NT2/D1 (cell line): ENCODE measurements around the gene POLR2E.

ENCODE experiments used
- SUZ12 ChIP-seq: IDR thresholded peaks from 2 replicates; pipeline ENCODE4 v1.6.1; 2011; ENCODE audit not compliant: insufficient read length, insufficient read depth; ENCODE audit errors: extremely low read depth
- ZNF274 ChIP-seq: IDR thresholded peaks from 2 replicates; pipeline ENCODE4 v1.6.1; 2011; ENCODE audit warnings: mild to moderate bottlenecking, low read depth, low read length

DNA sequence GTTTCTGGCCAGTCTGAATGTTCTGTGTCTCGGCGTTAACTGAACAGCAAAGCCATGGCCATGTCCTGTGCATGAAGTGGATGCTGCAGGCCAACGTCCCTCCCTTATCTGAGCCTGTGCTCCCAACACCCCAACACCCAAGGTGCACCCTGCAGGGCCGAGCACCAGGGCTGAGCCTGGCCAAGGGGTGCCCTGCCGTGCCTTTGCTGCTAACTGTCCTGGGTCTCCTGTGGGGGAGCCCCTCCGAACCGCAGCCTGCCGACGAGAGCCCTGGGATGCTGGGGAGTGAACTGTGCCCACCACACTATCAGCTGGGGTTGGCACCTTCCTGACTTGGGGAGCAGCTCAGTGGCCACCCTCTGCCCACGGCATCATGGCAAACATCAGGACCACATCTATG is 26.2 kb upstream of the POLR2E start:
- TF ChIP-seq ZNF274 (no peak), SUZ12 (no peak)
